ENCODE data around the gene ZNF768. TPM values are rescaled to one million over a fixed set of nuclear protein-coding genes. Genes with fewer than 3 reads are reported as not detected.

The ZNF768 gene
- total RNA-seq, 4 donors from 2014 or later, result 41.3 to 87.8 (median 50.9) TPM

DNA sequence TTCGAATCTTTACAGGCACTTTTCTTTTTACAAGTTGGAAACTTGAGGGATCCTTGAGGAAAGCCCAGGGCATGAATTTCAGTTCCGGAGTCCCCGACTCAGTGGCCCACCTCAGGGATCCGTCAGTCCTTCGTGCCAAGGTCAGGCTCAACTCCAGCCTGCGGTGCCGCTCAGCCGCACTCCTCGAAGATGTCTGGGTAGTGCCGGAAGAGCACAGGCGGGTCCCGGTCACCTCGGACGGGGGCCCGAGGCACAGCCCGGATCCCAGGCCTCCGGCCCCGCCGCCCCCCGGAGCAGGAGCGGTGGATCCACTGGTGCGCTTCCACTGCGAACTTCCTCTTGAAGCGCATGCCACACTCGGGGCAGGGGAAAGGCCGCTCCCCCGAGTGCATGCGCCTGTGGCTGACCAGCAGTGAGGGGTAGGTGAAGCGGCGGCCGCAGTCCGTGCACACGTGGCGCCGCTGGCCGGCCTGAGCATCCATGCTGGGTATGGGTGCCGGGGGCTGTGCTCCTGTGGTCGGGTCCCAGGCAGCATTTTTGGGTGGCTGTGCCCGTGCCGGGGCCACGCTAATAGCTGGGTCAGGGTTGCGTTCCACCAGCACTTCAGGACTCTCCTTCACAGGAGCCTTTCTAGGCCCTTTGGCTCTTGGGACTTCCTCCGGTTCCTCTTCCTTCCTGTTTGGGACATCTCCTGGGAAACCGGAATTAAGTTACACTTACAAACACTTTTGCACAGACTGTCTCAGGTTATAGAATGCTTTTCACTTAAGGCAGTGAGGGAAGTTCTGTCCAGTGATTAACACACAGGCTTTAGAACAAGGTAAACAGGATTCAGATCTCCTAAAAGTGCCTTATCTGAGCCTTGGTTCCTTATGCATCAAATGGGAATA lies 43.6 kb upstream of the ZNF768 start:
- 50 to 76% methylated on average over 4 to 8 of the region's 44 CpGs for WGBS, 2 donors (ENCODE audit: low coverage in 1 of 2)
- Histone ChIP-seq H3K27ac (peak overlapping the region; percentile 91 to 99 (median 96)), H3K9me3 (no peaks in the 10 kb centered on the region), H3K4me3 (peak overlapping the region in 1 of 2 donors; percentile 78), H3K36me3 (peaks cover 0 to 5% of the 10 kb centered on the region in 2 donors), H3K27me3 (no peaks in the 10 kb centered on the region), H3K4me1 (peaks cover 0 to 30% (median 19%) of the 10 kb centered on the region in 3 donors)
- no peak for ATAC-seq
- TF ChIP-seq POLR2AphosphoS5 (IDR thresholded peaks at IDR 0.05), result no peak
- no peak for TF ChIP-seq EP300 (IDR thresholded peaks at IDR 0.05)
- no peak for TF ChIP-seq POLR2A (IDR thresholded peaks at IDR 0.05)
- no peak for TF ChIP-seq CTCF (IDR thresholded peaks at IDR 0.05)

DNA sequence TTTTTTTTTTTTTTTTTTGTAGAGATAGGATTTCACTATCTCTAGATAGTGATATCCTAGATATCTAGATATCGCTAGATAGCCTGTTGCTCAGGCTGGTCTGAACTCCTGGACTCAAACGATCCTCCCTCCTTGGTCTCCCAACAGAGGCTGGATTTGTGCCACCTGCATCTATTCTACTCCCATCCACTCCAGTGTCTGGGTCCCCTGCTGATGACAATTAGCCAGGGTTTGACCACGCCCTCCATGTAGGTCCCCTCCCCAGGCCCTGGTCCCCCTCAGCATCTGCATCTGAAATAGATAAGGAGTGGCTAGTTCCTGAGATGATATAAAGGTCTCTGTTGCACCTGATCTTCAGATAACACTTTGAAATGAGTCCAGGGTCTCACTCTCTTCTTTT lies 42.9 kb upstream of the ZNF768 start:
- peaks cover 0 to 5% of the 10 kb centered on the region in 2 donors for H3K36me3 ChIP-seq
- 71 to 89% methylated on average over 3 of the region's 3 CpGs for WGBS, 2 donors (ENCODE audit: low coverage in 1 of 2)
- H3K27ac ChIP-seq, result peak overlapping the region in 2 of 4 donors; percentile 6 to 19
- no peaks in the 10 kb centered on the region for H3K9me3 ChIP-seq
- peaks cover 0 to 30% (median 19%) of the 10 kb centered on the region in 3 donors for H3K4me1 ChIP-seq
- TF ChIP-seq CTCF (IDR thresholded peaks at IDR 0.05) (no peak), POLR2A (IDR thresholded peaks at IDR 0.05) (no peak), POLR2AphosphoS5 (IDR thresholded peaks at IDR 0.05) (no peak), EP300 (IDR thresholded peaks at IDR 0.05) (no peak)
- no peak overlapping the region for H3K4me3 ChIP-seq
- H3K27me3 ChIP-seq, result no peaks in the 10 kb centered on the region
- no peak for ATAC-seq

GRCh38 chr16:30567991-30568638 lies 41.7 kb upstream of the ZNF768 start:
- WGBS, 2 donors (ENCODE audit: low coverage in 1 of 2), result 58% methylated on average over 5 to 6 of the region's 6 CpGs
- H3K27me3 ChIP-seq, result no peaks in the 10 kb centered on the region
- H3K9me3 ChIP-seq, result no peaks in the 10 kb centered on the region
- no peak for ATAC-seq
- TF ChIP-seq POLR2AphosphoS5 (IDR thresholded peaks at IDR 0.05) (no peak), POLR2A (IDR thresholded peaks at IDR 0.05) (no peak), EP300 (IDR thresholded peaks at IDR 0.05) (no peak), CTCF (IDR thresholded peaks at IDR 0.05) (no peak)
- peaks cover 0 to 30% (median 19%) of the 10 kb centered on the region in 3 donors for H3K4me1 ChIP-seq
- H3K27ac ChIP-seq, result peak overlapping the region in 1 of 4 donors; percentile 19
- no peak overlapping the region for H3K4me3 ChIP-seq
- peaks cover 0 to 5% of the 10 kb centered on the region in 2 donors for H3K36me3 ChIP-seq

DNA sequence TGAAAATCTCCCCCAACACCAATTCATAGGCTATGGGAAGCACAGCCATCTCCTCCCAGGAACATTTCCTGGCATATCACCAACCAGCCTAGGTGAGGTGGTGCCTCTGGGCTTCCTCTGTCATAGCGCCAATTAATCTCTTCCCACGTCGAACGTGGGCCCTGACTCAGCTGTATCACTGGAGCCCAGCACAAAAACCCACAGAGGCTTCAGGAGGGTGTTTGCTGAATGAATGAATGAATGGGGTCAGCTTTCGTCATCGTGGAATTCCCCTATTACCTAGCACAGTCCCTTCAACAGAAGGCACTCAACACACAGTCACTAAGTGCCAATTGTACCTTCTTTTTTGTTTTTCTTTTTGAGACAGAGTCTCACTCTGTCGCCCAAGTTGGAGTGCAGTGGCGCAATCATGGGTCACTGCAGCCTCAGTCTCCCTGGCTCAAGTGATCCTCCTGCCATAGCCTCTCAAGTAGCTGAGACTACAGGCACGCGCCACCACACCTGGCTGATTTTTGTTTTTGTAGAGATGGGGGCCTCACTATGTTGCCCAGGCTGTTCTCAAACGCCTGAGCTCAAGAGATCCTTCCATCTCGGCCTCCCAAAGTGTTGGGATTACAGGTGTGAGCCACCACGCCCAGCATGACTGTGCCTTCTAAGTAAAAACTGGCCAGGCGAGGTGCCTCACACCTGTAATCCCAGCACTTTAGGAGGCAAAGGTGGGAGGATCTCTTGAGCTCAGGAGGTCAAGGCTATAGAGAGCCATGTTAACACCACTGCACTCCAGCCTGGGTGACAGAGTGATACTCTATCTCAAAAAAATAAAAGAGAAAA lies 41.0 kb upstream of the ZNF768 start:
- Histone ChIP-seq H3K4me1 (peaks cover 0 to 24% (median 15%) of the 10 kb centered on the region in 3 donors), H3K27ac (no peak overlapping the region)
- WGBS, 2 donors (ENCODE audit: low coverage in 1 of 2), result 62 to 73% methylated on average over 3 to 8 of the region's 14 CpGs

More for the DNA sequence above, 41.0 kb upstream of the ZNF768 start:
- H3K4me3 ChIP-seq, result no peak overlapping the region
- peaks cover 0 to 5% of the 10 kb centered on the region in 2 donors for H3K36me3 ChIP-seq
- no peaks in the 10 kb centered on the region for H3K27me3 ChIP-seq
- no peak for ATAC-seq
- no peak for TF ChIP-seq POLR2AphosphoS5 (IDR thresholded peaks at IDR 0.05)
- no peak for TF ChIP-seq CTCF (IDR thresholded peaks at IDR 0.05)
- TF ChIP-seq POLR2A (IDR thresholded peaks at IDR 0.05), result no peak
- no peak for TF ChIP-seq EP300 (IDR thresholded peaks at IDR 0.05)
- no peaks in the 10 kb centered on the region for H3K9me3 ChIP-seq
